Ishikawa (cell line): ENCODE measurements around the gene MPZL3.

Source experiments
- CEBPB ChIP-seq: IDR thresholded peaks from 2 replicates; pipeline ENCODE4 v1.6.1; 2012
- CREB1 ChIP-seq: IDR thresholded peaks from 2 replicates; pipeline ENCODE4 v1.6.1; 2012; ENCODE audit warnings: low read depth
- EGR1 ChIP-seq: IDR thresholded peaks from 2 replicates; pipeline ENCODE4 v1.6.1; 2012
- EP300 ChIP-seq: IDR thresholded peaks from 2 replicates; pipeline ENCODE4 v1.6.1; 2012; ENCODE audit warnings: borderline replicate concordance
- FOXM1 ChIP-seq: IDR thresholded peaks from 2 replicates; pipeline ENCODE4 v1.6.1; 2012; ENCODE audit warnings: low read depth, borderline replicate concordance
- MAX ChIP-seq: IDR thresholded peaks from 2 replicates; pipeline ENCODE4 v1.6.1; 2012
- NFIC ChIP-seq: IDR thresholded peaks from 2 replicates; pipeline ENCODE4 v1.6.1; 2012
- RAD21 ChIP-seq: IDR thresholded peaks from 2 replicates; pipeline ENCODE4 v1.6.1; 2012; ENCODE audit warnings: low read depth
- REST ChIP-seq: IDR thresholded peaks from 2 replicates; pipeline ENCODE4 v1.6.1; 2012; ENCODE audit warnings: low read depth, mild to moderate bottlenecking
- TAF1 ChIP-seq: IDR thresholded peaks from 2 replicates; pipeline ENCODE4 v1.6.1; 2012; ENCODE audit warnings: low read depth, mild to moderate bottlenecking
- TCF12 ChIP-seq: IDR thresholded peaks from 2 replicates; pipeline ENCODE4 v1.6.1; 2012; ENCODE audit warnings: low read depth
- TEAD4 ChIP-seq: IDR thresholded peaks from 2 replicates; pipeline ENCODE4 v1.6.1; 2012
- YY1 ChIP-seq: IDR thresholded peaks from 2 replicates; pipeline ENCODE4 v1.6.1; 2012; ENCODE audit warnings: low read depth
- ZBTB7A ChIP-seq: IDR thresholded peaks from 2 replicates; pipeline ENCODE4 v1.6.1; 2012; ENCODE audit warnings: low read depth
- TF ChIP-seq, protein P1 (sequence below): IDR thresholded peaks from 2 replicates; pipeline ENCODE4 v1.6.1; 2012

Gene MPZL3

DNA sequence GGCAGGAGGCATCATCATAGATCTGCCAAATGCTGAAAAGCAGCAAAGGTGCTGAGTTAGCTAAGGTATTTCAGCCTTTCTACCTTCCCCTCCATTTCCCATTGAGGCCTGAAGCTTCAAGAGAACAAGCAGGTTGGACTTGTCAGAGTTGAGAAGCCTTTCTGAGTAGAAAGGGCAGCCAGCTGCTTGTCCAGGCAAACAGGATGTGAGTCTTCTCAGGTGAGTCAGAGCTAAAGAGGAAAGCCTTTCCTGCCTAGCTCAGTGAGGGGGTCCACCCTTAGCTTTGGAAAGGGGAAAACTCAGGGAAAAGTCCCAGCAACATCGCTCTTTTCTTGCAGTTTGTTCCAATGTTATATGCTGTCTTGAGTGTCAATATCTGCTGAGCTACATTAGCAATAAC, 25.1 kb upstream of the MPZL3 start:
- no peak for TF ChIP-seq MAX
- no peak for TF ChIP-seq REST
- no peak for TF ChIP-seq ZBTB7A
- no peak for TF ChIP-seq FOXM1
- TF ChIP-seq TEAD4 = no peak
- no peak for TF ChIP-seq RAD21

DNA sequence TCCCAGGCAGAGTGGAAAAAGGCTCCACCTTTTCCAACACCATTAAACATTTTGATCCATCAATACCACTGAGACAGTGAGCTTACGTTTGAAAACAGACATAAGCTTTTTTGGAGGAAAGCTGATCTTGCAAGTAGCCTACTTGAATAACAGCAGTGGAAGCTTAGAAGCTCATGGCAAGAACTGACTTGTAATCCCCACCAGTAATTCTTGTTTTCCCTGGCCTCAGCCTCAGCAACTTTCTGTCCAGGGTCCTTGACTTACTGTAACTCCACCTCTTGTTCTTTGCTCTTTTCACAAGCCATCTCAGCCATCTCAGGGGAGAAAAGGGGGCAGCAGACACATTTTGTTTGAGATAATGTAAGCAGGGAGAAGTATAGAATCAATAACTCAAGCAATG, 24.3 kb upstream of the MPZL3 start:
- no peak for TF ChIP-seq CREB1
- TF ChIP-seq NFIC = no peak
- no peak for TF ChIP-seq RAD21

DNA sequence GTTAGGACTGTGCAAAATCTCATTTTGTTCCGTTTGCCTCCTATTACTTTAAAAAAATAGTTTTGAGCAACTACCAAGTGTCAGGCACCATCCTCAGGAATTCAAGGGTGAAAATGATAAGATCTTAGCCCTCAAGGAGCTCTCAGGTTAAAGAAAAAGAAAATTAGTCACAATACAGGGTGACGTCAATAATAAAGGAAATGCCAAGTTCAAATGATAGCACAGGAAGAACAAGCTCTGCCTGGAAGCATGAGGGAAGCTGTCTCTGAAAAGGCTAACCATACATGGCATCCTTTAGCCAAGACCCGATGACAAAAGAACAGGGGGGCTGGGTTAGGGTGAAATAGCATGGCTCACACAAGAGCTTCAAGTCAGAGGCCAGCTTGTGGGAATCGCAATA, 23.0 kb upstream of the MPZL3 start:
- TF ChIP-seq TAF1 = no peak
- no peak for TF ChIP-seq TCF12
- TF ChIP-seq REST = no peak
- no peak for TF ChIP-seq ZBTB7A
- no peak for TF ChIP-seq TEAD4
- no peak for TF ChIP-seq EGR1
- TF ChIP-seq NFIC = no peak
- TF ChIP-seq CEBPB = no peak
- no peak for TF ChIP-seq RAD21
- no peak for TF ChIP-seq FOXM1
- no peak for TF ChIP-seq CREB1

DNA sequence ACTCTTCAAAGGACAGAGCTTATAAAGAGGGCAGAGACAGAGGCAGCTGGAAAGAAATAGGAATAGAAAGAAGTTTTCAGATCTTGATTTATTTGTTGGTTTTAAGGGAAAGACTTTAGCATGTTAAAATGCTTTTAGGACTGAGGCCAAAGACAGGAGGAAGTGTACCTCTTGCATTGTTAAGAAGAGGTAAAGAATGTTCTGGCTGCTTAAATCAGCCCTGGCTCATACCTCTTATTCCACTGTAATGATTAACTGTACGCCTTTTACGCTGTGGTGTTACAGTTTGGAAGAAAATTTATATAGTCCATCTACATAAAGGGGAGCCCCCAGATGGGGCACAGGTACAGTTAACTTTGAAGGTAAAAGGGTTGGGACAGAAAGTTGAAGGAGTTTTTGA, 22.0 kb upstream of the MPZL3 start:
- no peak for TF ChIP-seq REST
- TF ChIP-seq FOXM1 = no peak
- no peak for TF ChIP-seq EP300
- TF ChIP-seq MAX = no peak
- TF ChIP-seq CREB1 = no peak
- TF ChIP-seq ZBTB7A = no peak
- no peak for TF ChIP-seq TEAD4
- no peak for TF ChIP-seq EGR1
- TF ChIP-seq, protein P1, sequence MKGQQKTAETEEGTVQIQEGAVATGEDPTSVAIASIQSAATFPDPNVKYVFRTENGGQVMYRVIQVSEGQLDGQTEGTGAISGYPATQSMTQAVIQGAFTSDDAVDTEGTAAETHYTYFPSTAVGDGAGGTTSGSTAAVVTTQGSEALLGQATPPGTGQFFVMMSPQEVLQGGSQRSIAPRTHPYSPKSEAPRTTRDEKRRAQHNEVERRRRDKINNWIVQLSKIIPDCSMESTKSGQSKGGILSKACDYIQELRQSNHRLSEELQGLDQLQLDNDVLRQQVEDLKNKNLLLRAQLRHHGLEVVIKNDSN = no peak

DNA sequence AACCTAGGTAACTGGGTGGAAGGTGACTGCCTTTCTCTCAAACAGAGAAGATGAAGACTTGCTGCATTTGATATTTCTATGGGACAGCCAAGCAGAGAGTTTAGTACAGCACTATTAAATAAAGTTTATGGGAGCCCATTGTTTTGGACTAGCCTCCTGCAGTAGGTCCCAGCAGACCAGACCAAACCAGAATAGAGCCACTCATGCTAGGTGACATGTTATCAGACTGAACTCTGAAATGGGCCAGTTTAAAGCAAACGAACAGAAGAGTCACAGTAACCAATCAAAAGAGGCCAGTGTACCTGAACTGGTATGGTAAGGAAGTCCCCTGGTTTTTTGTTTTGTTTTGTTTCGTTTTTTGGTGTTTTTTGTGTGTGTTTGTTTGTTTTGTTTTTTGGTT, 19.8 kb upstream of the MPZL3 start:
- TF ChIP-seq NFIC = no peak
- TF ChIP-seq, protein P1 = no peak
- TF ChIP-seq ZBTB7A = no peak
- TF ChIP-seq YY1 = no peak
- TF ChIP-seq TEAD4 = no peak

DNA sequence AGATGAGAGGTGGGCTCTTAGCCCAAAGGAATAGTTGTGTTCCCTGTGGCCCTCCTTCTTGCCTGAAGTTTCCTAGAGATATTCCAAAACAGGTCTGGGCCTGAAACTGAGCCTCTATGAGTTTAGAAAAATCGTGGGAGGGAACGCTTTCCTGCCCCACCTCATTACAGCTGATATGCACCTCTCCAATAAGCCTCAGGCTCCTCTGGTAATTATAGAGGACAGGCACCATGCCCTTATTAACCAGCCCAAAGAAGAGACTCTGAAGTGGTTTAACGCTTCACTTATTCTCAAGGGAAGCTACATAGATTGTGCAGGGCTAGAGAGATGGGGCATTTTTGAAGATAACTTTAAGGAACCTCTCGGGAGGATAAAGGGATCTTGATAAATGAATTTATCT, 15.3 kb upstream of the MPZL3 start:
- TF ChIP-seq, protein P1 = no peak
- TF ChIP-seq TAF1 (no peak), REST (no peak), RAD21 (no peak), CREB1 (no peak), ZBTB7A (no peak), FOXM1 (no peak), NFIC (no peak), EGR1 (no peak), TCF12 (no peak), EP300 (no peak), YY1 (no peak), CEBPB (no peak), MAX (no peak), TEAD4 (no peak)
